SU-DHL-6 (cell line): ENCODE measurements around the gene ZDHHC18.
"Not testable (repeated sequence)": the region's sequence is repeated elsewhere in the genome, so short reads cannot be mapped to it uniquely, and the experiment has no call there.

Experiments
- H2AFZ ChIP-seq: fragments of 200-600 bp; sonication (generic); 2 replicates; pipeline ENCODE4 v1.6.1; 2014; ENCODE audit warnings: low read depth, mild to moderate bottlenecking, moderate library complexity, mixed read lengths, antibody characterized with exemption, low read length; ENCODE audit not compliant: severe bottlenecking
- H3F3A ChIP-seq: fragments of 200-600 bp; shearing (Covaris generic); 2 replicates; pipeline ENCODE4 v1.6.0; 2016; ENCODE audit warnings: antibody characterized with exemption, mild to moderate bottlenecking; ENCODE audit not compliant: insufficient read depth
- H3K27ac ChIP-seq: fragments of 200-600 bp; sonication (generic); 2 replicates; pipeline ENCODE4 v1.5.1; 2016; ENCODE audit warnings: low read depth, mild to moderate bottlenecking, low read length, moderate library complexity, mixed read lengths
- H3K27me3 ChIP-seq: fragments of 200-600 bp; sonication (generic), shearing (Covaris generic); 2 replicates; pipeline ENCODE4 v1.6.0; 2014; ENCODE audit warnings: mild to moderate bottlenecking, low read length
- H3K36me3 ChIP-seq: fragments of 200-600 bp; sonication (generic); 2 replicates; pipeline ENCODE4 v1.6.1; 2014; ENCODE audit warnings: mild to moderate bottlenecking, low read length, mixed read lengths
- H3K4me2 ChIP-seq: fragments of 300-600, 200-600 bp; shearing (Covaris generic), sonication (generic); 2 replicates; pipeline ENCODE4 v1.6.0; 2014; ENCODE audit warnings: low read length, low read depth, mild to moderate bottlenecking; ENCODE audit not compliant: poor library complexity, severe bottlenecking
- H3K4me3 ChIP-seq: fragments of 200-600 bp; sonication (generic); 2 replicates; pipeline ENCODE4 v1.5.1; 2014; ENCODE audit warnings: antibody characterized with exemption, low read length, mild to moderate bottlenecking, mixed read lengths; ENCODE audit not compliant: insufficient read depth, poor library complexity, severe bottlenecking
- H3K79me2 ChIP-seq: fragments of 200-600 bp; sonication (generic); 2 replicates; pipeline ENCODE4 v1.6.1; 2014; ENCODE audit warnings: mild to moderate bottlenecking, low read length, moderate library complexity; ENCODE audit not compliant: insufficient read depth
- H3K9ac ChIP-seq: fragments of 200-600 bp; sonication (generic); 2 replicates; pipeline ENCODE4 v1.7.0; 2014; ENCODE audit warnings: mild to moderate bottlenecking, low read length
- H3K9me2 ChIP-seq: fragments of 200-600 bp; sonication (generic); replicated peaks from 2 replicates; pipeline ENCODE4 v1.6.1; 2014; ENCODE audit warnings: low read length; ENCODE audit not compliant: insufficient read depth
- H3K9me3 ChIP-seq: fragments of 200-600 bp; sonication (generic); 2 replicates; pipeline ENCODE4 v1.6.1; 2014; ENCODE audit warnings: low read length, mixed read lengths; ENCODE audit not compliant: insufficient read depth
- H4K20me1 ChIP-seq: fragments of 200-600 bp; sonication (generic); 2 replicates; pipeline ENCODE4 v1.6.1; 2014; ENCODE audit warnings: low read depth, mild to moderate bottlenecking, antibody characterized with exemption, low read length, moderate library complexity, mixed read lengths
- CTCF ChIP-seq: fragments of 200-600 bp; sonication (generic); IDR thresholded peaks from one replicate; pipeline ENCODE4 v1.5.1; 2017; ENCODE audit warnings: antibody characterized with exemption, mild to moderate bottlenecking, low read length, moderate library complexity; ENCODE audit not compliant: insufficient read depth, poor library complexity, severe bottlenecking
- EZH2phosphoT487 ChIP-seq: fragments of 200-600 bp; sonication (generic), shearing (Covaris generic); conservative IDR thresholded peaks from 2 replicates; pipeline ENCODE4 v1.6.1; 2018; ENCODE audit warnings: mild to moderate bottlenecking, antibody characterized with exemption, low read length, moderate library complexity, mixed read lengths

Gene ZDHHC18

GRCh38 chr1:26877326-26877725 lies 50.8 kb downstream of the ZDHHC18 start:
- Histone ChIP-seq H3K79me2 (no peaks in the 10 kb centered on the region), H3K36me3 (0 out of 2 replicates have a peak, but pooled peaks cover 3% of the 10 kb centered on the region), H3K9me3 (no peaks in the 10 kb centered on the region), H2AFZ (no peak overlapping the region), H3F3A (peaks cover 14% of the 10 kb centered on the region; the same call in 1 of the 2 replicates), H3K9me2 (no peaks in the 10 kb centered on the region), H3K9ac (no peak overlapping the region), H3K27me3 (no peaks in the 10 kb centered on the region), H3K4me2 (no peak overlapping the region), H3K4me3 (no peak overlapping the region), H4K20me1 (no peaks in the 10 kb centered on the region), H3K27ac (0 out of 2 replicates have a peak overlapping the region, but pooled peaks have one; percentile 14)
- TF ChIP-seq EZH2phosphoT487 (no peak), CTCF (no peak)

GRCh38 chr1:26879793-26880192 lies 53.3 kb downstream of the ZDHHC18 start:
- Histone ChIP-seq H3K4me2 (no peak overlapping the region), H3K79me2 (no peaks in the 10 kb centered on the region), H3K9me2 (no peaks in the 10 kb centered on the region), H3K27ac (no peak overlapping the region), H3K36me3 (0 out of 2 replicates have a peak, but pooled peaks cover 6% of the 10 kb centered on the region), H2AFZ (no peak overlapping the region), H3K4me3 (no peak overlapping the region), H3K9me3 (no peaks in the 10 kb centered on the region), H3K27me3 (no peaks in the 10 kb centered on the region), H4K20me1 (no peaks in the 10 kb centered on the region), H3F3A (peaks cover 11% of the 10 kb centered on the region; the same call in 1 of the 2 replicates), H3K9ac (no peak overlapping the region)
- TF ChIP-seq CTCF (no peak), EZH2phosphoT487 (no peak)

- H4K20me1 ChIP-seq, H3K27me3 ChIP-seq, H3K79me2 ChIP-seq, H3K9ac ChIP-seq, H2AFZ ChIP-seq, H3K9me2 ChIP-seq, H3K27ac ChIP-seq, H3K36me3 ChIP-seq, H3K9me3 ChIP-seq, H3K4me3 ChIP-seq, H3K4me2 ChIP-seq: not testable (repeated sequence)
- H3F3A ChIP-seq: peaks cover 11% of the 10 kb centered on the region; the same call in 1 of the 2 replicates
These were observed 55.1 kb downstream of the ZDHHC18 start for GRCh38 chr1:26881611-26882010.

GRCh38 chr1:26882696-26883463 lies 56.4 kb downstream of the ZDHHC18 start:
- Histone ChIP-seq H3K9me3 (no peaks in the 10 kb centered on the region), H3F3A (peaks cover 13% of the 10 kb centered on the region; the same call in 1 of the 2 replicates), H3K27me3 (no peaks in the 10 kb centered on the region), H3K79me2 (no peaks in the 10 kb centered on the region), H2AFZ (no peak overlapping the region), H3K9ac (no peak overlapping the region), H4K20me1 (no peaks in the 10 kb centered on the region), H3K4me2 (no peak overlapping the region), H3K4me3 (no peak overlapping the region), H3K36me3 (0 out of 2 replicates have a peak, but pooled peaks cover 6% of the 10 kb centered on the region), H3K9me2 (no peaks in the 10 kb centered on the region), H3K27ac (no peak overlapping the region)
- TF ChIP-seq CTCF: no peak
- TF ChIP-seq EZH2phosphoT487: no peak
